HepG2 (cell line): ENCODE results near the gene PRKCB.

ENCODE experiments used
- ATM ChIP-seq: fragments of 450-650 bp; IDR thresholded peaks from 2 replicates; pipeline ENCODE4 v1.7.1; 2017; ENCODE audit warnings: mild to moderate bottlenecking, borderline replicate concordance
- BRD4 ChIP-seq: sonication (generic); formaldehyde crosslinking; IDR thresholded peaks from 2 replicates; pipeline ENCODE4 v1.4.0; 2020; ENCODE audit warnings: missing genetic modification reagents
- CTCF ChIP-seq: sonication (generic); formaldehyde crosslinking; IDR thresholded peaks from 2 replicates; pipeline ENCODE4 v1.5.0; 2020; ENCODE audit warnings: mild to moderate bottlenecking, missing genetic modification reagents, moderate library complexity
- DRAP1 ChIP-seq: IDR thresholded peaks from 2 replicates; pipeline ENCODE4 v1.6.1; 2016; ENCODE audit warnings: missing genetic modification reagents, missing compliant biosample characterization
- EP300 ChIP-seq, 3 experiments: sonication (generic) in 1 of 3; formaldehyde crosslinking in 1 of 3; IDR thresholded peaks; 2 replicates each; pipeline versions ENCODE4 v1.5.1 to v1.6.1; 2011 to 2020; ENCODE audit warnings: low read depth in 2 of 3, low read length in 2 of 3, borderline replicate concordance in 1 of 3, improper control_type of control experiment in 1 of 3, mild to moderate bottlenecking in 1 of 3, missing genetic modification reagents in 1 of 3, moderate library complexity in 1 of 3
- NFIB ChIP-seq: sonication (generic); formaldehyde crosslinking; IDR thresholded peaks from 2 replicates; pipeline ENCODE4 v1.9.0; 2021; ENCODE audit warnings: missing genetic modification reagents, mild to moderate bottlenecking, borderline replicate concordance
- NR3C1 ChIP-seq: sonication (generic); formaldehyde crosslinking; IDR thresholded peaks from 2 replicates; pipeline ENCODE4 v1.4.0; 2020; ENCODE audit warnings: missing genetic modification reagents
- PATZ1 ChIP-seq: sonication (generic); formaldehyde crosslinking; IDR thresholded peaks from 2 replicates; pipeline ENCODE4 v1.4.0; 2020; ENCODE audit warnings: missing genetic modification reagents

GRCh38 chr16:23975293-23975692 lies 139.5 kb downstream of the PRKCB start:
- TF ChIP-seq EP300 (IDR thresholded peaks at IDR 0.05; ENCODE audit: low read depth in 2 of 2, low read length in 2 of 2) (no peak), EP300 (CRISPR knock-in tag; IDR thresholded peaks at IDR 0.05; ENCODE audit: borderline replicate concordance) (no peak), BRD4 (no peak), NFIB (no peak), NR3C1 (no peak), ATM (no peak), PATZ1 (CRISPR knock-in tag) (no peak), DRAP1 (CRISPR knock-in tag) (no peak), CTCF (no peak)
